Measurements from ENCODE around the gene TDRD12. TPM values are rescaled to one million over a fixed set of nuclear protein-coding genes. Genes with fewer than 3 reads are reported as not detected.

Gene TDRD12
- total RNA-seq, 1 experiment from 2014 or later, result 1.3 TPM

GRCh38 chr19:32767951-32768679 is 48.5 kb downstream of the TDRD12 start (continued):
- TF ChIP-seq STAT6 (CRISPR knock-in tag; conservative IDR thresholded peaks at IDR 0.05; ENCODE audit: low read depth), result no peak

- H3K4me3 Mint-ChIP-seq, result no peak overlapping the region
- ChIA-PET CTCF (no interaction called here), POLR2A (no interaction called here)
- H3K27ac Mint-ChIP-seq, result no peak overlapping the region
- no peaks in the 10 kb centered on the region for H3K27me3 Mint-ChIP-seq (ENCODE audit: low read depth)
- no peaks in the 10 kb centered on the region for H3K36me3 Mint-ChIP-seq
- DNase-seq (ENCODE audit: low spot score) (no peak), ATAC-seq (no peak)
- peaks cover 3% of the 10 kb centered on the region; the same call in 1 of the 2 replicates for H3K9me3 Mint-ChIP-seq
- no peaks in the 10 kb centered on the region for H3K4me1 Mint-ChIP-seq
- TF ChIP-seq, protein P1, sequence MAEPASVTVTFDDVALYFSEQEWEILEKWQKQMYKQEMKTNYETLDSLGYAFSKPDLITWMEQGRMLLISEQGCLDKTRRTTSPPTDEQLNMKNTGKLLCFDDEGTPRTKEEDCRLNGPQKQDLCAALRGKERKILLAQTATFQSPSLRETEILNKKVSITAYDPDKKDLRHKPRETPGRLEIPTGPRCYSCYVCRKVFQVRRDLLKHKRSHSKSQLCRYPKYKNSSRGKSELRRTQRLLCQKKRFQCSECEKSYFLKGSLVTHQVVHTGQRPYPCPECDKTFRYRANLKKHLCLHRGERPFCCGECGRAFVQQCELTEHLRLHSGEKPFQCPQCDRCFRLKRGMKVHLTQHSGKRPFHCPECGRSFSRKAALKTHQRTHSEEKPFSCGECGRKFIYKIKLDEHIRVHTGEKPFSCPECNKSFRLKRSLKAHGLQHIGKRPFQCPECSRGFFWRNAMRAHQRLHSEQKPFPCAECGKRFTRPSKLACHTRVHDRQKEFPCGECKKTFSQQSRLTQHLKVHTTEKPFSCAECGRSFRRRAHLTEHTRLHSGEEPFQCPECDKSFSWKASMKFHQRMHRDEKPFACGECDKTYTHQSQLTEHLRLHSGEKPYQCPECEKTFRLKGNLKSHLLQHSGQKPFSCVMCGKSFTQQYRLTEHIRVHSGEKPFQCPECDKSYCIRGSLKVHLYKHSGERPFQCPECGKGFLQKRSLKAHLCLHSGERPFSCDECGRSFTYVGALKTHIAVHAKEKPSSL (CRISPR knock-in tag; conservative IDR thresholded peaks at IDR 0.05), result no peak
- TF ChIP-seq HMGA2 (CRISPR knock-in tag; IDR thresholded peaks at IDR 0.05) (no peak), E2F5 (CRISPR knock-in tag; IDR thresholded peaks at IDR 0.05) (no peak)
- TF ChIP-seq, protein P2, sequence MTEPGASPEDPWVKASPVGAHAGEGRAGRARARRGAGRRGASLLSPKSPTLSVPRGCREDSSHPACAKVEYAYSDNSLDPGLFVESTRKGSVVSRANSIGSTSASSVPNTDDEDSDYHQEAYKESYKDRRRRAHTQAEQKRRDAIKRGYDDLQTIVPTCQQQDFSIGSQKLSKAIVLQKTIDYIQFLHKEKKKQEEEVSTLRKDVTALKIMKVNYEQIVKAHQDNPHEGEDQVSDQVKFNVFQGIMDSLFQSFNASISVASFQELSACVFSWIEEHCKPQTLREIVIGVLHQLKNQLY (CRISPR knock-in tag; IDR thresholded peaks at IDR 0.05), result no peak
Observed at GRCh38 chr19:32771596-32771995, 52.0 kb downstream of the TDRD12 start.

GRCh38 chr19:32773126-32773525 is 53.6 kb downstream of the TDRD12 start:
- ChIA-PET CTCF (interaction anchor here (0.6 to 0.7 kb wide), 2 partner anchors 15 to 98 kb away, joined by 3 to 4 read pairs; partner anchors contain the start of gene ANKRD27), POLR2A (no interaction called here)
- Mint-ChIP-seq H3K4me3 (no peak overlapping the region), H3K36me3 (no peaks in the 10 kb centered on the region), H3K4me1 (no peaks in the 10 kb centered on the region), H3K9me3 (peaks cover 3% of the 10 kb centered on the region; the same call in 1 of the 2 replicates), H3K27ac (no peak overlapping the region), H3K27me3 (ENCODE audit: low read depth) (no peaks in the 10 kb centered on the region)
- ATAC-seq (no peak), DNase-seq (ENCODE audit: low spot score) (no peak)
- no peak for TF ChIP-seq GABPB1 (CRISPR knock-in tag; IDR thresholded peaks at IDR 0.05)
- no peak for TF ChIP-seq NFE2L1 (CRISPR knock-in tag; IDR thresholded peaks at IDR 0.05)
- TF ChIP-seq EMX1 (CRISPR knock-in tag; IDR thresholded peaks at IDR 0.05), result no peak
- TF ChIP-seq, protein P3, sequence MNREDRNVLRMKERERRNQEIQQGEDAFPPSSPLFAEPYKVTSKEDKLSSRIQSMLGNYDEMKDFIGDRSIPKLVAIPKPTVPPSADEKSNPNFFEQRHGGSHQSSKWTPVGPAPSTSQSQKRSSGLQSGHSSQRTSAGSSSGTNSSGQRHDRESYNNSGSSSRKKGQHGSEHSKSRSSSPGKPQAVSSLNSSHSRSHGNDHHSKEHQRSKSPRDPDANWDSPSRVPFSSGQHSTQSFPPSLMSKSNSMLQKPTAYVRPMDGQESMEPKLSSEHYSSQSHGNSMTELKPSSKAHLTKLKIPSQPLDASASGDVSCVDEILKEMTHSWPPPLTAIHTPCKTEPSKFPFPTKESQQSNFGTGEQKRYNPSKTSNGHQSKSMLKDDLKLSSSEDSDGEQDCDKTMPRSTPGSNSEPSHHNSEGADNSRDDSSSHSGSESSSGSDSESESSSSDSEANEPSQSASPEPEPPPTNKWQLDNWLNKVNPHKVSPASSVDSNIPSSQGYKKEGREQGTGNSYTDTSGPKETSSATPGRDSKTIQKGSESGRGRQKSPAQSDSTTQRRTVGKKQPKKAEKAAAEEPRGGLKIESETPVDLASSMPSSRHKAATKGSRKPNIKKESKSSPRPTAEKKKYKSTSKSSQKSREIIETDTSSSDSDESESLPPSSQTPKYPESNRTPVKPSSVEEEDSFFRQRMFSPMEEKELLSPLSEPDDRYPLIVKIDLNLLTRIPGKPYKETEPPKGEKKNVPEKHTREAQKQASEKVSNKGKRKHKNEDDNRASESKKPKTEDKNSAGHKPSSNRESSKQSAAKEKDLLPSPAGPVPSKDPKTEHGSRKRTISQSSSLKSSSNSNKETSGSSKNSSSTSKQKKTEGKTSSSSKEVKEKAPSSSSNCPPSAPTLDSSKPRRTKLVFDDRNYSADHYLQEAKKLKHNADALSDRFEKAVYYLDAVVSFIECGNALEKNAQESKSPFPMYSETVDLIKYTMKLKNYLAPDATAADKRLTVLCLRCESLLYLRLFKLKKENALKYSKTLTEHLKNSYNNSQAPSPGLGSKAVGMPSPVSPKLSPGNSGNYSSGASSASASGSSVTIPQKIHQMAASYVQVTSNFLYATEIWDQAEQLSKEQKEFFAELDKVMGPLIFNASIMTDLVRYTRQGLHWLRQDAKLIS (CRISPR knock-in tag; IDR thresholded peaks at IDR 0.05; ENCODE audit: borderline replicate concordance), result no peak
- no peak for TF ChIP-seq ETV6 (CRISPR knock-in tag; IDR thresholded peaks at IDR 0.05)
- TF ChIP-seq IRF1 (CRISPR knock-in tag; IDR thresholded peaks at IDR 0.05), result no peak
- no peak for TF ChIP-seq CREB1 (CRISPR knock-in tag; IDR thresholded peaks at IDR 0.05)
- TF ChIP-seq PRRX2 (CRISPR knock-in tag; IDR thresholded peaks at IDR 0.05), result no peak
- TF ChIP-seq KAT7 (CRISPR knock-in tag; IDR thresholded peaks at IDR 0.05; ENCODE audit: borderline replicate concordance), result no peak
- TF ChIP-seq SMAD4 (CRISPR knock-in tag; IDR thresholded peaks at IDR 0.05), result no peak
- TF ChIP-seq ELF4 (CRISPR knock-in tag; IDR thresholded peaks at IDR 0.05; ENCODE audit: low read depth), result no peak
- TF ChIP-seq ESRRA (CRISPR knock-in tag; IDR thresholded peaks at IDR 0.05; ENCODE audit: borderline replicate concordance), result no peak
- TF ChIP-seq SOX15 (CRISPR knock-in tag; IDR thresholded peaks at IDR 0.05), result no peak
- TF ChIP-seq OVOL2 (CRISPR knock-in tag; IDR thresholded peaks at IDR 0.05; ENCODE audit: borderline replicate concordance), result no peak
- TF ChIP-seq, protein P2 (CRISPR knock-in tag; IDR thresholded peaks at IDR 0.05), result no peak
- TF ChIP-seq, protein P4, sequence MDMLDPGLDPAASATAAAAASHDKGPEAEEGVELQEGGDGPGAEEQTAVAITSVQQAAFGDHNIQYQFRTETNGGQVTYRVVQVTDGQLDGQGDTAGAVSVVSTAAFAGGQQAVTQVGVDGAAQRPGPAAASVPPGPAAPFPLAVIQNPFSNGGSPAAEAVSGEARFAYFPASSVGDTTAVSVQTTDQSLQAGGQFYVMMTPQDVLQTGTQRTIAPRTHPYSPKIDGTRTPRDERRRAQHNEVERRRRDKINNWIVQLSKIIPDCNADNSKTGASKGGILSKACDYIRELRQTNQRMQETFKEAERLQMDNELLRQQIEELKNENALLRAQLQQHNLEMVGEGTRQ (CRISPR knock-in tag; IDR thresholded peaks at IDR 0.05), result no peak
